Fibroblast of the aortic adventitia (primary cell): ENCODE results near the gene WDR72. TPM values are rescaled to one million over a fixed set of nuclear protein-coding genes. Genes with fewer than 3 reads are reported as not detected.
"Not testable (repeated sequence)": the region's sequence is repeated elsewhere in the genome, so short reads cannot be mapped to it uniquely, and the experiment has no call there.

Experiments
- DNase-seq: peaks from one replicate; pipeline ENCODE4 v3.0.0-alpha.2; 2010; ENCODE audit warnings: low read depth
- H3K4me3 ChIP-seq: 2 replicates; pipeline ENCODE4 v1.5.1; 2011; ENCODE audit warnings: low read depth, mild to moderate bottlenecking, control low read depth, low read length, moderate library complexity
- total RNA-seq: library from RNA; depleted of rRNA; stranded (reverse); fragments of >200 nt; gene quantifications from 2 replicates; pipeline ENCODE4 v1.2.3, GENCODE V29; 2012; ENCODE audit warnings: low replicate concordance
- TF ChIP-seq, protein P1 (sequence below): IDR thresholded peaks from 2 replicates; pipeline ENCODE4 v1.5.1; 2011; ENCODE audit warnings: mild to moderate bottlenecking, low read length, control low read depth, inconsistent platforms; ENCODE audit not compliant: insufficient read depth

WDR72 gene
- total RNA-seq, 1 donor, result not detected

GRCh38 chr15:53710906-53711305, 48.6 kb downstream of the WDR72 start:
- DNase-seq, result no peak
- TF ChIP-seq, protein P1, sequence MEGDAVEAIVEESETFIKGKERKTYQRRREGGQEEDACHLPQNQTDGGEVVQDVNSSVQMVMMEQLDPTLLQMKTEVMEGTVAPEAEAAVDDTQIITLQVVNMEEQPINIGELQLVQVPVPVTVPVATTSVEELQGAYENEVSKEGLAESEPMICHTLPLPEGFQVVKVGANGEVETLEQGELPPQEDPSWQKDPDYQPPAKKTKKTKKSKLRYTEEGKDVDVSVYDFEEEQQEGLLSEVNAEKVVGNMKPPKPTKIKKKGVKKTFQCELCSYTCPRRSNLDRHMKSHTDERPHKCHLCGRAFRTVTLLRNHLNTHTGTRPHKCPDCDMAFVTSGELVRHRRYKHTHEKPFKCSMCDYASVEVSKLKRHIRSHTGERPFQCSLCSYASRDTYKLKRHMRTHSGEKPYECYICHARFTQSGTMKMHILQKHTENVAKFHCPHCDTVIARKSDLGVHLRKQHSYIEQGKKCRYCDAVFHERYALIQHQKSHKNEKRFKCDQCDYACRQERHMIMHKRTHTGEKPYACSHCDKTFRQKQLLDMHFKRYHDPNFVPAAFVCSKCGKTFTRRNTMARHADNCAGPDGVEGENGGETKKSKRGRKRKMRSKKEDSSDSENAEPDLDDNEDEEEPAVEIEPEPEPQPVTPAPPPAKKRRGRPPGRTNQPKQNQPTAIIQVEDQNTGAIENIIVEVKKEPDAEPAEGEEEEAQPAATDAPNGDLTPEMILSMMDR, result no peak

GRCh38 chr15:53709821-53710220, 49.6 kb downstream of the WDR72 start:
- TF ChIP-seq, protein P1, result no peak
- DNase-seq, result no peak
- H3K4me3 ChIP-seq, result no peak overlapping the region

More at GRCh38 chr15:53710906-53711305, 48.6 kb downstream of the WDR72 start:
- H3K4me3 ChIP-seq, result no peak overlapping the region

DNA sequence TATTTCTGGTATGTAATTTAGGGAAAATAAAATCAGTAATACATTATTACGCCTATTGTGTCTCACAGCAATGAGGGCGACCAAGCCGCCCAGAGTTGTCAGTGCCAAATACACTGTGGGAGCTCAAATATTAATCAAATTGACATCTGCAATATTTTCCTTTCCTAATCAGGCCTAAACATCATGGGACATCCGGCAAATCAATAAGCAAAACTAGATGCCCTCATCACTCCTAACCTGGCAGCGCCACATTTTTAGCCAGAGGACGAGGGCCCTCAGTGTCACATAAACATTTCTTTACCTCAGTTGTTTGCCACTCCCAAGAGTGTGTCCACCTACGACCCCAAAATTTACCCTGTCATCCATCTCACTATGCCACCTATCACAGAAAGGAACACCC, 64.1 kb downstream of the WDR72 start:
- no peak overlapping the region for H3K4me3 ChIP-seq
- TF ChIP-seq, protein P1, result no peak
- DNase-seq, result no peak

GRCh38 chr15:53694476-53694874, 65.0 kb downstream of the WDR72 start:
- DNase-seq, result no peak
- H3K4me3 ChIP-seq, result no peak overlapping the region
- TF ChIP-seq, protein P1, result no peak

DNA sequence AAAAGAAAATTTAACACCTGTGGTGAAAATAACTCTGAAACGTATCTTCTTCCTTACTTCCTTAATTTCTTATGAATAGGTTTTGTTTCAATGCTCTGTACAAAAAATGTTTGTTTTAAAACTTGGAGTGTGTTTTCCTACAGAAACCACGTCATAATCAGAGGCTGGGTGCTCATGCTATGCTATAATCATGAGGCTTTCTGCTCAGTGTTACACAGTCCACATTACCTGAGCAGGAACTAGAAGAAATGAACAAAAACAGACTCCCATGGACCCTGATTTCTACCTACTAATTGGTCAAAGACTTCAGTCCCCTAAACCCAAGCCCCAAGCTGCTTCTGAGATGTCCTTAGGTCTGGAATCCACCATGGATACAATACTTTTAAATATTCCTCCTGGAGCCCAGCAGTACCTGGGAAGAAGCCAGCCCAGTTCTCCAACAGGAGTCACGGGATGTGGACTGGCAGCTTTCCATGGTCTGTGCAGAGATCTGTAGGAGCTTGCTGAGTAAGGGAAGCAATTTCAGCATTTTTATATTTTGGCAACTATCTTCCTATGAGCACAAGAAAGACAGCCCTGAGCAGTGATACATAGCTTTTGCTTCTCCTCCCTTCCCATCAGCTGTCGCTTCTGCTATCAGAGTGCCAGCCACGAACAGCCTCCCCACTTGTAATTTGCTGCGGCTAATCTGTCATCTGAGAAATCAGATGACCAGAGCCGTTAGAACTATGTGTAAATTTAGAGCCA, 65.6 kb downstream of the WDR72 start:
- TF ChIP-seq, protein P1, result no peak
- DNase-seq, result no peak
- H3K4me3 ChIP-seq, result no peak overlapping the region

- DNase-seq, H3K4me3 ChIP-seq: not testable (repeated sequence)
These were observed 75.3 kb downstream of the WDR72 start for GRCh38 chr15:53684162-53684561.

DNA sequence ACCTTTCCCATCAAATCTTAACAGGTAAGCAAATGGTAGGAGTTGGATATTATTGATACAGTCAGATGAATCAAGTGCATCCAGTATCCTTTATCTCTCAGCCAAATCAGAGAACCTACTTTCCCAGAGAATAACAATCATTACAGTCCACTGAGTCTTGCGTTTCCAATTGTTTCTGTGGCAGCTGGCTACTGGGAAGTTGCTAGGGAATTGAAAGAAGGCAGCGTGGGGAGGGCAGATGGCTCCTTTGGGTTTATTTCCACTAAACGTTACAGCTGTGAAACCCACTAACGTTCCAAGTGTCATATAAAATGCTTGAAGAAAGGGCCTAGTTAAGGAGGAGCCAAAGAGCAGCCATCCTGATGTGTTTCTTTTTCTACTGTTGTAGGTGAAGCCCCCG, 78.4 kb downstream of the WDR72 start:
- TF ChIP-seq, protein P1, result no peak
- H3K4me3 ChIP-seq, result no peak overlapping the region
- no peak for DNase-seq
